ENCODE results near the gene BFSP1.

The BFSP1 gene

DNA sequence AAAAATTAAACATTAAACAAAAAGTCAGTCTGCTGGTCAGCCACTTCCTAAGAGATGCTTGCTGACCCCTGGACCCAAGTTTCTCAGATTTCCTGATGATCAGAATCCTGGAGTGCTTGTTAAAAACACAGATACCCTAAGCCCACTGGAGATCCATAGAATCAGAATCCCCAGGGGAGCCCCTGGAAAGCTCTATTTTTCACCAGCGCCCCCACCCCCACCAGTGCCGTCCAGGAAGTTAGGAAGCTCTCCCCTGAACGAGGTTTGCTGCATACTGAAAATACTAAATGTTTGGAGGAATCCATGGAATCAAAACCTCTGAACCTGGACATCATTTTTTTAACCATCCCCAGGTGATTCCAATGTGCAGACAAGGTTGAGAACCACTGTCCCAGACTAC, 69.2 kb downstream of the BFSP1 start:
- Histone ChIP-seq H3K4me3 (ENCODE audit: low read depth, low read length) (no peak overlapping the region), H3K27me3 (ENCODE audit: insufficient read depth, low read length) (peaks cover 2% of the 10 kb centered on the region), H3K9ac (ENCODE audit: low read length) (no peak overlapping the region), H4K91ac (ENCODE audit: low read depth, low read length) (no peak overlapping the region), H2AFZ (ENCODE audit: insufficient read depth, low read length, poor library complexity) (no peak overlapping the region), H3K27ac (ENCODE audit: low read depth, low read length) (no peak overlapping the region), H3K9me3 (ENCODE audit: insufficient read depth, low read depth, low read length) (peaks cover 3% of the 10 kb centered on the region), H3K4me2 (ENCODE audit: low read length) (no peak overlapping the region), H4K12ac (ENCODE audit: low read depth, low read length) (no peak overlapping the region), H3K14ac (ENCODE audit: low read length) (no peak overlapping the region), H3K4me1 (ENCODE audit: control insufficient read depth in 1 of 2, insufficient read depth in 2 of 2, low read length in 2 of 2) (no peaks in the 10 kb centered on the region), H4K8ac (ENCODE audit: low read depth, low read length) (no peak overlapping the region), H2BK12ac (ENCODE audit: low read length) (no peak overlapping the region), H2AK5ac (ENCODE audit: low read length) (no peak overlapping the region), H2BK5ac (ENCODE audit: low read depth, low read length, poor library complexity) (no peak overlapping the region), H3K18ac (ENCODE audit: low read length) (no peak overlapping the region), H3K36me3 (ENCODE audit: control insufficient read depth in 1 of 2, insufficient read depth in 2 of 2, low read length in 2 of 2) (no peaks in the 10 kb centered on the region), H2BK120ac (ENCODE audit: insufficient read depth, low read length, poor library complexity) (no peak overlapping the region), H3K4ac (ENCODE audit: low read depth, low read length) (no peak overlapping the region), H3K79me2 (ENCODE audit: control insufficient read depth, insufficient read depth, low read length, poor library complexity) (no peaks in the 10 kb centered on the region), H3K79me1 (ENCODE audit: low read length) (no peaks in the 10 kb centered on the region), H3K23ac (ENCODE audit: low read length) (no peak overlapping the region)
- no CpG with 5 or more reads among the region's 3 CpGs for WGBS (ENCODE audit: extremely low coverage, insufficient coverage, insufficient read length)
- no peak for DNase-seq

DNA sequence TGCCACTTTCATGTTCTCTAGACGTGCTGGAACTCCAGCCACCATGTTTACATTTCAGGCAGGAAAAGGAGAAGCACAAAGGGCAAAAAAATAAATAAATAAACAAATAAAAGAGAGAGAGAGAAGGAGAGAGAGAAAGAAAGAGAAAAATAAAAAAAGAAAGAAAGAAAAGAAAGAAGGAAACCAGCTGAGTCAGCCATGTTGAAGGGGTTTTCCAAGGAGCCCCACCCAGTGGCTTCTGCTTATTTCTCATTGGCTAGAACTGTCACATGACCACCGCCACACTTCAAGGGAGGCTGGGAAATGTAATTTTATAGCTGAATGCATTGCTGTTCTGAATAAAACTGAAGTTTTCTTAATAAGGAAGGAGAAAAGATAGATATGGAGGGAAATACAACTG, 71.1 kb downstream of the BFSP1 start:
- Histone ChIP-seq H3K79me2 (ENCODE audit: control insufficient read depth, insufficient read depth, low read length, poor library complexity) (no peaks in the 10 kb centered on the region), H3K23ac (ENCODE audit: low read length) (no peak overlapping the region), H2BK120ac (ENCODE audit: insufficient read depth, low read length, poor library complexity) (no peak overlapping the region), H3K4me1 (ENCODE audit: control insufficient read depth in 1 of 2, insufficient read depth in 2 of 2, low read length in 2 of 2) (no peaks in the 10 kb centered on the region), H3K79me1 (ENCODE audit: low read length) (no peaks in the 10 kb centered on the region), H3K14ac (ENCODE audit: low read length) (no peak overlapping the region), H2BK12ac (ENCODE audit: low read length) (no peak overlapping the region), H4K91ac (ENCODE audit: low read depth, low read length) (no peak overlapping the region), H4K8ac (ENCODE audit: low read depth, low read length) (no peak overlapping the region), H4K12ac (ENCODE audit: low read depth, low read length) (no peak overlapping the region), H3K9ac (ENCODE audit: low read length) (no peak overlapping the region), H3K18ac (ENCODE audit: low read length) (no peak overlapping the region), H3K27ac (ENCODE audit: low read depth, low read length) (no peak overlapping the region), H3K27me3 (ENCODE audit: insufficient read depth, low read length) (peaks cover 2% of the 10 kb centered on the region), H2AFZ (ENCODE audit: insufficient read depth, low read length, poor library complexity) (no peak overlapping the region), H3K4ac (ENCODE audit: low read depth, low read length) (no peak overlapping the region), H3K36me3 (ENCODE audit: control insufficient read depth in 1 of 2, insufficient read depth in 2 of 2, low read length in 2 of 2) (no peaks in the 10 kb centered on the region), H3K4me3 (ENCODE audit: low read depth, low read length) (no peak overlapping the region), H3K4me2 (ENCODE audit: low read length) (no peak overlapping the region), H2AK5ac (ENCODE audit: low read length) (no peak overlapping the region), H2BK5ac (ENCODE audit: low read depth, low read length, poor library complexity) (no peak overlapping the region), H3K9me3 (ENCODE audit: insufficient read depth, low read depth, low read length) (no peaks in the 10 kb centered on the region)
- WGBS (ENCODE audit: extremely low coverage, insufficient coverage, insufficient read length), result no CpG with 5 or more reads among the region's 2 CpGs
- DNase-seq, result no peak

DNA sequence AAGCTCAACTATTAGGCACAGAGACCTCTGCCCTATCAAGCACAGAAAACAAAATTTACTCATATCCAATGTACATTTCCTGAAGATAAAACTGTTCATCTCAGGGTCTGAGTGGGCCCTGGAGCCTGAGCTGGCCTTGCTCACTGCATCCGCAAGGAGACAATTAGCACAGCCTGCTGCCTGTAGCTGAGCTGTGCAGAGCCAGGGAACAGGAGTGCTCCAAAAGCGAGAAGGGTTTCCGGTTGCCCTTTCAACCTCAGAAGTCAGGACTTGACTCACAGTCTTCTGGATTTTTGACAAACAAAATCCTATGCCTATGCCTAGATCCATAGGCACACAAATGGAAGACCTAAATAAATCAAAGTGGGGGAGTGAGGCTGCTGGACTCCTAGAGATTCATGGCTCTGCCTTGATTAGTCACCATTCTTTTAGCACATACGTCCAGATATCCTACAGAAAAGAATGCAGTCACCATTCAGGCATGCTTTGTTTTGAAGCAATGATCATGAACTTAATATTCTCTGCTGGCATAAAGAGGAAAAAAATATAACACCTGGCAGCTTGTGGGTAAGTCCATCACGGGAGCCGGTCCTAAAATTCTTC, 73.5 kb downstream of the BFSP1 start:
- no peaks in the 10 kb centered on the region for H3K79me2 ChIP-seq (ENCODE audit: control insufficient read depth, insufficient read depth, low read length, poor library complexity)
- H3K4ac ChIP-seq (ENCODE audit: low read depth, low read length), result no peak overlapping the region
- no peak overlapping the region for H3K14ac ChIP-seq (ENCODE audit: low read length)
- H3K4me3 ChIP-seq (ENCODE audit: low read depth, low read length), result no peak overlapping the region
- H2AFZ ChIP-seq (ENCODE audit: insufficient read depth, low read length, poor library complexity), result no peak overlapping the region
- no peak overlapping the region for H2BK12ac ChIP-seq (ENCODE audit: low read length)
- no peak overlapping the region for H3K27ac ChIP-seq (ENCODE audit: low read depth, low read length)
- no peaks in the 10 kb centered on the region for H3K4me1 ChIP-seq (ENCODE audit: control insufficient read depth in 1 of 2, insufficient read depth in 2 of 2, low read length in 2 of 2)
- no peaks in the 10 kb centered on the region for H3K79me1 ChIP-seq (ENCODE audit: low read length)
- no peak overlapping the region for H3K23ac ChIP-seq (ENCODE audit: low read length)
- H3K4me2 ChIP-seq (ENCODE audit: low read length), result no peak overlapping the region
- no peak for DNase-seq
- no peak overlapping the region for H4K12ac ChIP-seq (ENCODE audit: low read depth, low read length)
- H4K91ac ChIP-seq (ENCODE audit: low read depth, low read length), result no peak overlapping the region
- no peak overlapping the region for H2BK120ac ChIP-seq (ENCODE audit: insufficient read depth, low read length, poor library complexity)
- no peak overlapping the region for H4K8ac ChIP-seq (ENCODE audit: low read depth, low read length)
- H3K9ac ChIP-seq (ENCODE audit: low read length), result no peak overlapping the region
- H3K27me3 ChIP-seq (ENCODE audit: insufficient read depth, low read length), result no peaks in the 10 kb centered on the region
- WGBS (ENCODE audit: extremely low coverage, insufficient coverage, insufficient read length), result no CpG with 5 or more reads among the region's 6 CpGs
- no peaks in the 10 kb centered on the region for H3K36me3 ChIP-seq (ENCODE audit: control insufficient read depth in 1 of 2, insufficient read depth in 2 of 2, low read length in 2 of 2)
- H2BK5ac ChIP-seq (ENCODE audit: low read depth, low read length, poor library complexity), result no peak overlapping the region
- H2AK5ac ChIP-seq (ENCODE audit: low read length), result no peak overlapping the region
- peaks cover 4% of the 10 kb centered on the region for H3K9me3 ChIP-seq (ENCODE audit: insufficient read depth, low read depth, low read length)
- no peak overlapping the region for H3K18ac ChIP-seq (ENCODE audit: low read length)

- no CpG with 5 or more reads among the region's 1 CpG for WGBS (ENCODE audit: extremely low coverage, insufficient coverage, insufficient read length)
- Histone ChIP-seq H2AFZ (ENCODE audit: insufficient read depth, low read length, poor library complexity) (no peak overlapping the region), H3K36me3 (ENCODE audit: control insufficient read depth in 1 of 2, insufficient read depth in 2 of 2, low read length in 2 of 2) (no peaks in the 10 kb centered on the region)
Measured at GRCh38 chr20:17457079-17457478, 74.1 kb downstream of the BFSP1 start.

More at GRCh38 chr20:17457079-17457478, 74.1 kb downstream of the BFSP1 start:
- DNase-seq, result no peak
- H2BK12ac ChIP-seq (ENCODE audit: low read length), result no peak overlapping the region
- no peak overlapping the region for H3K4me2 ChIP-seq (ENCODE audit: low read length)
- no peak overlapping the region for H3K27ac ChIP-seq (ENCODE audit: low read depth, low read length)
- no peak overlapping the region for H2BK120ac ChIP-seq (ENCODE audit: insufficient read depth, low read length, poor library complexity)
- no peak overlapping the region for H3K18ac ChIP-seq (ENCODE audit: low read length)
- H2BK5ac ChIP-seq (ENCODE audit: low read depth, low read length, poor library complexity), result no peak overlapping the region
- H4K12ac ChIP-seq (ENCODE audit: low read depth, low read length), result no peak overlapping the region
- no peak overlapping the region for H3K23ac ChIP-seq (ENCODE audit: low read length)
- H3K9me3 ChIP-seq (ENCODE audit: insufficient read depth, low read depth, low read length), result peaks cover 4% of the 10 kb centered on the region
- H4K8ac ChIP-seq (ENCODE audit: low read depth, low read length), result no peak overlapping the region
- no peak overlapping the region for H4K91ac ChIP-seq (ENCODE audit: low read depth, low read length)
- no peak overlapping the region for H3K9ac ChIP-seq (ENCODE audit: low read length)
- H3K79me2 ChIP-seq (ENCODE audit: control insufficient read depth, insufficient read depth, low read length, poor library complexity), result no peaks in the 10 kb centered on the region
- no peaks in the 10 kb centered on the region for H3K79me1 ChIP-seq (ENCODE audit: low read length)
- no peak overlapping the region for H2AK5ac ChIP-seq (ENCODE audit: low read length)
- no peak overlapping the region for H3K14ac ChIP-seq (ENCODE audit: low read length)
- no peaks in the 10 kb centered on the region for H3K4me1 ChIP-seq (ENCODE audit: control insufficient read depth in 1 of 2, insufficient read depth in 2 of 2, low read length in 2 of 2)
- no peak overlapping the region for H3K4me3 ChIP-seq (ENCODE audit: low read depth, low read length)
- H3K4ac ChIP-seq (ENCODE audit: low read depth, low read length), result no peak overlapping the region
- H3K27me3 ChIP-seq (ENCODE audit: insufficient read depth, low read length), result no peaks in the 10 kb centered on the region
